Body of pancreas (tissue), 4 donors: ENCODE measurements around the gene SPTB.

ENCODE experiments used
- POLR2A ChIP-seq, 3 donors: fragments of 450-650 bp; IDR thresholded peaks; one replicate each; pipeline ENCODE4 v1.6.1; 2016; ENCODE audit warnings: antibody characterized with exemption in 3 of 3, mild to moderate bottlenecking in 2 of 3
- TF ChIP-seq, protein P1 (sequence below), 7 experiments: fragments of 450-650 bp in 4 of 7; fragments of 200-600 bp in 3 of 7; sonication (generic) in 3 of 7; IDR thresholded peaks; one replicate each; pipeline ENCODE4 v1.5.1; 2016 to 2019; ENCODE audit warnings: antibody characterized with exemption in 7 of 7

DNA sequence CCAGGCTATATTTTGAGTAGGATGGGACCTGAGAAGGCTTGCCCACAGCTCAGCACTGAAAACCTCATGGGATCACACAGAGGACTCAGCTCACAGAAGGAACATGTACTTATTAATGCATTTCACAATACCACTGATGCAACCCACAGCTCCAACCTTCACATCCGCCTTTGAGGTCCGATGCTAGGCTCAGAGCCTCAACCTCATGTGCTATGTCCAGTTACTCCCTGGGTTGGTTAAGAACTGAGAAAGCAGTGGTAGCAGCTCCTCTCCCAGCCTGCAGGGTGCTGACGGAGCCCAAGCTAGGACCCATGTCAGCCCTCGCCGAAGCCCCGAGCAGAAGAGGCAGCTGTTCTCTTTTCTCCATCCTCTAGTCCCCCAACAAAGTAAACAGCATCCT lies 52.9 kb downstream of the SPTB start:
- TF ChIP-seq, protein P1, sequence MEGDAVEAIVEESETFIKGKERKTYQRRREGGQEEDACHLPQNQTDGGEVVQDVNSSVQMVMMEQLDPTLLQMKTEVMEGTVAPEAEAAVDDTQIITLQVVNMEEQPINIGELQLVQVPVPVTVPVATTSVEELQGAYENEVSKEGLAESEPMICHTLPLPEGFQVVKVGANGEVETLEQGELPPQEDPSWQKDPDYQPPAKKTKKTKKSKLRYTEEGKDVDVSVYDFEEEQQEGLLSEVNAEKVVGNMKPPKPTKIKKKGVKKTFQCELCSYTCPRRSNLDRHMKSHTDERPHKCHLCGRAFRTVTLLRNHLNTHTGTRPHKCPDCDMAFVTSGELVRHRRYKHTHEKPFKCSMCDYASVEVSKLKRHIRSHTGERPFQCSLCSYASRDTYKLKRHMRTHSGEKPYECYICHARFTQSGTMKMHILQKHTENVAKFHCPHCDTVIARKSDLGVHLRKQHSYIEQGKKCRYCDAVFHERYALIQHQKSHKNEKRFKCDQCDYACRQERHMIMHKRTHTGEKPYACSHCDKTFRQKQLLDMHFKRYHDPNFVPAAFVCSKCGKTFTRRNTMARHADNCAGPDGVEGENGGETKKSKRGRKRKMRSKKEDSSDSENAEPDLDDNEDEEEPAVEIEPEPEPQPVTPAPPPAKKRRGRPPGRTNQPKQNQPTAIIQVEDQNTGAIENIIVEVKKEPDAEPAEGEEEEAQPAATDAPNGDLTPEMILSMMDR (IDR thresholded peaks at IDR 0.05), result no peak
- TF ChIP-seq POLR2A (IDR thresholded peaks at IDR 0.05), result no peak
